ENCODE measurements around the gene MTHFR. TPM values are rescaled to one million over a fixed set of nuclear protein-coding genes. Genes with fewer than 3 reads are reported as not detected.

MTHFR gene
- polyA plus RNA-seq, 1 donor from 2014 or later = 21.2 TPM

GRCh38 chr1:11770011-11770410, 35.8 kb downstream of the MTHFR start:
- H3K79me2 ChIP-seq (replicated peaks; ENCODE audit: insufficient read depth, low read length) = no peaks in the 10 kb centered on the region
- no peak overlapping the region for H2AFZ ChIP-seq (ENCODE audit: low read depth, low read length)
- no peak for TF ChIP-seq POLR2AphosphoS5 (IDR thresholded peaks at IDR 0.05)
- TF ChIP-seq REST (IDR thresholded peaks at IDR 0.05; ENCODE audit: borderline replicate concordance) = no peak
- no peak for TF ChIP-seq TAF1 (IDR thresholded peaks at IDR 0.05; ENCODE audit: low read depth)
- TF ChIP-seq EZH2 (IDR thresholded peaks at IDR 0.05; ENCODE audit: borderline replicate concordance, insufficient read depth, low read length, poor library complexity, severe bottlenecking) = no peak
- no peak for TF ChIP-seq RAD21 (conservative IDR thresholded peaks at IDR 0.05)
- no peak for TF ChIP-seq CTCF (IDR thresholded peaks at IDR 0.05; ENCODE audit: poor library complexity, severe bottlenecking)
- no peak for TF ChIP-seq EP300 (conservative IDR thresholded peaks at IDR 0.05; ENCODE audit: poor library complexity, severe bottlenecking)
- TF ChIP-seq MXI1 (conservative IDR thresholded peaks at IDR 0.05; ENCODE audit: poor library complexity, severe bottlenecking) = no peak
- no peak for TF ChIP-seq SMC3 (conservative IDR thresholded peaks at IDR 0.05; ENCODE audit: poor library complexity)
- no peaks in the 10 kb centered on the region for H3K27me3 ChIP-seq (ENCODE audit: insufficient read depth, low read depth, low read length)
- no peak overlapping the region for H3K4me2 ChIP-seq (ENCODE audit: low read length)
- no peak overlapping the region for H3K27ac ChIP-seq (ENCODE audit: low read length)
- no peaks in the 10 kb centered on the region for H3K9me2 ChIP-seq (ENCODE audit: insufficient read depth, low read length)
- H3K4me3 ChIP-seq (ENCODE audit: low read length) = no peak overlapping the region
- H4K20me1 ChIP-seq (ENCODE audit: insufficient read depth) = no peaks in the 10 kb centered on the region
- no peaks in the 10 kb centered on the region for H3K36me3 ChIP-seq (ENCODE audit: insufficient read depth, low read length)
- H3F3A ChIP-seq (ENCODE audit: insufficient read depth, low read length, poor library complexity, severe bottlenecking) = no peaks in the 10 kb centered on the region
- no peaks in the 10 kb centered on the region for H3K9me3 ChIP-seq (ENCODE audit: low read length)
- no peak overlapping the region for H3K9ac ChIP-seq (ENCODE audit: low read length)

GRCh38 chr1:11769274-11769673, 36.5 kb downstream of the MTHFR start:
- Histone ChIP-seq H4K20me1 (ENCODE audit: insufficient read depth) (no peaks in the 10 kb centered on the region), H3K9ac (ENCODE audit: low read length) (no peak overlapping the region), H3K4me3 (ENCODE audit: low read length) (no peak overlapping the region), H3K27ac (ENCODE audit: low read length) (no peak overlapping the region), H3K79me2 (replicated peaks; ENCODE audit: insufficient read depth, low read length) (no peaks in the 10 kb centered on the region), H3F3A (ENCODE audit: insufficient read depth, low read length, poor library complexity, severe bottlenecking) (no peaks in the 10 kb centered on the region), H3K27me3 (ENCODE audit: insufficient read depth, low read depth, low read length) (no peaks in the 10 kb centered on the region), H3K36me3 (ENCODE audit: insufficient read depth, low read length) (no peaks in the 10 kb centered on the region), H3K4me2 (ENCODE audit: low read length) (no peak overlapping the region), H3K9me3 (ENCODE audit: low read length) (no peaks in the 10 kb centered on the region), H3K9me2 (ENCODE audit: insufficient read depth, low read length) (no peaks in the 10 kb centered on the region), H2AFZ (ENCODE audit: low read depth, low read length) (no peak overlapping the region)
- no peak for TF ChIP-seq TAF1 (IDR thresholded peaks at IDR 0.05; ENCODE audit: low read depth)
- TF ChIP-seq EP300 (conservative IDR thresholded peaks at IDR 0.05; ENCODE audit: poor library complexity, severe bottlenecking) = no peak
- TF ChIP-seq MXI1 (conservative IDR thresholded peaks at IDR 0.05; ENCODE audit: poor library complexity, severe bottlenecking) = no peak
- TF ChIP-seq POLR2AphosphoS5 (IDR thresholded peaks at IDR 0.05) = no peak
- no peak for TF ChIP-seq REST (IDR thresholded peaks at IDR 0.05; ENCODE audit: borderline replicate concordance)
- TF ChIP-seq SMC3 (conservative IDR thresholded peaks at IDR 0.05; ENCODE audit: poor library complexity) = no peak
- no peak for TF ChIP-seq EZH2 (IDR thresholded peaks at IDR 0.05; ENCODE audit: borderline replicate concordance, insufficient read depth, low read length, poor library complexity, severe bottlenecking)
- no peak for TF ChIP-seq RAD21 (conservative IDR thresholded peaks at IDR 0.05)
- no peak for TF ChIP-seq CTCF (IDR thresholded peaks at IDR 0.05; ENCODE audit: poor library complexity, severe bottlenecking)

Data from neural cell (in vitro differentiated cells).